Bladder microvascular endothelial cell (primary cell): ENCODE data around the gene TNS3. TPM values are rescaled to one million over a fixed set of nuclear protein-coding genes. Genes with fewer than 3 reads are reported as not detected.

Experiments used
- total RNA-seq: library from RNA; depleted of rRNA; stranded (reverse); fragments of >200 nt; gene quantifications from 2 replicates; pipeline ENCODE4 v1.2.3, GENCODE V29; 2014

TNS3 gene
- 3.7 and 47.3 TPM in 2 replicates for total RNA-seq

GRCh38 chr7:47581804-47582763 lies at the start of gene TNS3:
TSS of gene TNS3 (minus strand) at chr7:47582111. CDS start at chr7:47439636, 142,475 bp downstream.

